HCT116 (cell line): Measurements from ENCODE around the gene SCYGR1. TPM values are rescaled to one million over a fixed set of nuclear protein-coding genes. Genes with fewer than 3 reads are reported as not detected.

Experiments used
- ATAC-seq: fragments of 200-7000 bp; cut with Tn5 transposase; 2 replicates; pipeline ENCODE4 v1.9.1; 2020; ENCODE audit warnings: mild to moderate bottlenecking, moderate library complexity
- BruUV-seq: library from RNA; stranded (reverse); fragments of 400-500 nt; replicated peaks from 2 replicates; lab custom pipeline; 2021; lab: Mats Ljungman, UMichigan
- CTCF ChIA-PET: fragments of 300-600 bp; sonication (Branson Sonifier 250); formaldehyde crosslinking; loops from one replicate; lab custom pipeline; 2021; ENCODE audit warnings: antibody characterized with exemption; lab: Charles Lee
- POLR2A ChIA-PET: fragments of 300-600, 350-600 bp; sonication (Branson Sonifier 250); formaldehyde crosslinking; loops from one replicate; lab custom pipeline; 2021; ENCODE audit warnings: antibody characterized with exemption; lab: Charles Lee
- RAD21 ChIA-PET, 2 experiments: fragments of 300-600 bp; sonication (Branson Sonifier 250); formaldehyde crosslinking; loops; one replicate each; lab custom pipeline; 2023; ENCODE audit warnings: low total read pairs in 2 of 2; ENCODE audit not compliant: uncharacterized antibody in 2 of 2, unreplicated experiment in 2 of 2, low non-redundant PET in 1 of 2; lab: Charles Lee
- DNase-seq: peaks from one replicate; pipeline ENCODE4 v3.0.0-alpha.2; 2010; ENCODE audit warnings: low read depth, low spot score
- H2AFZ ChIP-seq: fragments of 200-600 bp; shearing (Covaris generic), sonication (generic); 2 replicates; pipeline ENCODE4 v1.6.1; 2017; ENCODE audit warnings: low read depth, mixed run types, mixed read lengths, antibody characterized with exemption, low read length; ENCODE audit not compliant: poor library complexity, severe bottlenecking
- H3K27ac ChIP-seq: 2 replicates; pipeline ENCODE4 v1.5.1; 2012; ENCODE audit warnings: low read depth, low read length
- H3K27me3 ChIP-seq: fragments of 200-600 bp; sonication (generic); 2 replicates; pipeline ENCODE4 v1.6.1; 2016; ENCODE audit warnings: mixed run types, low read length, mixed read lengths; ENCODE audit not compliant: insufficient read depth
- H3K36me3 ChIP-seq, 2 experiments: fragments of 200-500 bp in 1 of 2; fragments of 200-600 bp in 1 of 2; sonication (Bioruptor generic) in 1 of 2; sonication (generic) in 1 of 2; 2 replicates each; pipeline versions ENCODE4 v1.5.1 to v1.6.1; 2014 to 2016; ENCODE audit warnings: low read length in 2 of 2, inconsistent platforms in 1 of 2, mixed read lengths in 1 of 2, mixed run types in 1 of 2; ENCODE audit not compliant: insufficient read depth in 2 of 2, control insufficient read depth in 1 of 2
- H3K4me1 ChIP-seq, 2 experiments: fragments of 200-600 bp in 1 of 2; sonication (generic) in 1 of 2; 2 replicates each; pipeline versions ENCODE4 v1.5.1 to v1.6.1; 2012 to 2017; ENCODE audit warnings: low read length in 2 of 2, inconsistent platforms in 1 of 2, mild to moderate bottlenecking in 1 of 2, mixed read lengths in 1 of 2, mixed run types in 1 of 2, moderate library complexity in 1 of 2; ENCODE audit not compliant: insufficient read depth in 2 of 2, control insufficient read depth in 1 of 2
- H3K4me2 ChIP-seq: fragments of 200-600 bp; sonication (generic); 2 replicates; pipeline ENCODE4 v1.6.1; 2017; ENCODE audit warnings: mixed run types, low read length, mixed read lengths
- H3K4me3 ChIP-seq, 2 experiments: fragments of 200-600 bp in 1 of 2; sonication (generic) in 1 of 2; replicated peaks in 1 of 2; 2 replicates each; pipeline ENCODE4 v1.5.1; 2011 to 2016; ENCODE audit warnings: low read length in 2 of 2, control low read depth in 1 of 2, low read depth in 1 of 2, mild to moderate bottlenecking in 1 of 2, mixed read lengths in 1 of 2, mixed run types in 1 of 2
- H3K79me2 ChIP-seq: fragments of 200-600 bp; sonication (generic); 2 replicates; pipeline ENCODE4 v1.6.1; 2017; ENCODE audit warnings: mild to moderate bottlenecking, mixed run types, low read length, moderate library complexity, mixed read lengths; ENCODE audit not compliant: insufficient read depth
- H3K9ac ChIP-seq: fragments of 200-600 bp; sonication (generic); 2 replicates; pipeline ENCODE4 v1.6.1; 2016; ENCODE audit warnings: low read length, mixed read lengths
- H3K9me2 ChIP-seq: fragments of 200-600 bp; sonication (generic), shearing (Covaris generic); 2 replicates; pipeline ENCODE4 v1.6.1; 2017; ENCODE audit warnings: mixed run types, mild to moderate bottlenecking, moderate library complexity; ENCODE audit not compliant: insufficient read depth
- H3K9me3 ChIP-seq, 2 experiments: fragments of 200-500 bp in 1 of 2; fragments of 200-600 bp in 1 of 2; sonication (Bioruptor generic) in 1 of 2; sonication (generic) in 1 of 2; 2 replicates each; pipeline ENCODE4 v1.6.1; 2014 to 2017; ENCODE audit warnings: low read length in 2 of 2, mixed read lengths in 2 of 2, inconsistent platforms in 1 of 2, low read depth in 1 of 2, mild to moderate bottlenecking in 1 of 2, mixed run types in 1 of 2, moderate library complexity in 1 of 2; ENCODE audit not compliant: control insufficient read depth in 1 of 2, insufficient read depth in 1 of 2
- H4K20me1 ChIP-seq: fragments of 200-600 bp; sonication (generic), shearing (Covaris generic); 2 replicates; pipeline ENCODE4 v1.6.1; 2017; ENCODE audit warnings: mixed run types, mild to moderate bottlenecking, moderate library complexity; ENCODE audit not compliant: insufficient read depth
- ATF3 ChIP-seq: IDR thresholded peaks from 2 replicates; pipeline ENCODE4 v1.6.1; 2012
- CBX3 ChIP-seq: IDR thresholded peaks from 2 replicates; pipeline ENCODE4 v1.6.1; 2012; ENCODE audit warnings: low read depth
- CEBPB ChIP-seq: IDR thresholded peaks from 2 replicates; pipeline ENCODE4 v1.6.1; 2012; ENCODE audit warnings: low read depth
- CTCF ChIP-seq, 3 experiments: fragments of 200-600 bp in 1 of 3; sonication (generic) in 1 of 3; IDR thresholded peaks in 2 of 3; conservative IDR thresholded peaks in 1 of 3; 2 replicates each; pipeline ENCODE4 v1.5.1; 2012 to 2017; ENCODE audit warnings: low read depth in 2 of 3, low read length in 2 of 3, antibody characterized with exemption in 1 of 3, borderline replicate concordance in 1 of 3, control low read depth in 1 of 3, mild to moderate bottlenecking in 1 of 3, mixed read lengths in 1 of 3, mixed run types in 1 of 3, moderate library complexity in 1 of 3; ENCODE audit not compliant: insufficient read depth in 1 of 3
- EGR1 ChIP-seq: IDR thresholded peaks from 2 replicates; pipeline ENCODE4 v1.6.1; 2012; ENCODE audit warnings: low read depth
- EZH2 ChIP-seq: fragments of 200-600 bp; sonication (generic); IDR thresholded peaks from 2 replicates; pipeline ENCODE4 v1.6.1; 2017; ENCODE audit warnings: antibody characterized with exemption, mixed run types
- EZH2phosphoT487 ChIP-seq: fragments of 200-600 bp; IDR thresholded peaks from 2 replicates; pipeline ENCODE4 v1.6.1; 2018; ENCODE audit warnings: antibody characterized with exemption, borderline replicate concordance
- FOSL1 ChIP-seq: IDR thresholded peaks from 2 replicates; pipeline ENCODE4 v1.6.1; 2012; ENCODE audit warnings: low read depth
- JUND ChIP-seq: IDR thresholded peaks from 2 replicates; pipeline ENCODE4 v1.6.1; 2012
- POLR2A ChIP-seq: IDR thresholded peaks from 2 replicates; pipeline ENCODE4 v1.7.0; 2011; ENCODE audit warnings: borderline replicate concordance; ENCODE audit not compliant: insufficient read depth, insufficient read length; ENCODE audit errors: extremely low read depth
- POLR2AphosphoS5 ChIP-seq: IDR thresholded peaks from 2 replicates; pipeline ENCODE4 v1.6.1; 2011; ENCODE audit warnings: mild to moderate bottlenecking, low read depth, low read length, moderate library complexity
- RAD21 ChIP-seq: IDR thresholded peaks from 2 replicates; pipeline ENCODE4 v1.6.1; 2012; ENCODE audit warnings: low read depth, mild to moderate bottlenecking
- REST ChIP-seq: IDR thresholded peaks from 2 replicates; pipeline ENCODE4 v1.6.1; 2012; ENCODE audit warnings: low read depth
- SIN3A ChIP-seq: IDR thresholded peaks from 2 replicates; pipeline ENCODE4 v1.6.1; 2012; ENCODE audit warnings: low read depth
- SP1 ChIP-seq: IDR thresholded peaks from 2 replicates; pipeline ENCODE4 v1.6.1; 2012; ENCODE audit warnings: low read depth
- TCF7L2 ChIP-seq: IDR thresholded peaks from 2 replicates; pipeline ENCODE4 v1.7.0; 2011; ENCODE audit warnings: borderline replicate concordance, inconsistent platforms; ENCODE audit not compliant: insufficient read depth, insufficient read length; ENCODE audit errors: extremely low read depth
- YY1 ChIP-seq: IDR thresholded peaks from 2 replicates; pipeline ENCODE4 v1.6.1; 2011; ENCODE audit warnings: low read length, low read depth, moderate library complexity, mild to moderate bottlenecking; ENCODE audit not compliant: insufficient replicate concordance; ENCODE audit errors: extremely low read depth
- ZBTB33 ChIP-seq: IDR thresholded peaks from 2 replicates; pipeline ENCODE4 v1.6.1; 2011; ENCODE audit warnings: mild to moderate bottlenecking, low read length, moderate library complexity; ENCODE audit not compliant: insufficient replicate concordance; ENCODE audit errors: extremely low read depth
- ZFX ChIP-seq: fragments of 450-650 bp; IDR thresholded peaks from 2 replicates; pipeline ENCODE4 v1.6.1; 2017
- intact Hi-C: fragments of 100-400 bp; cut with micrococcal nuclease; formaldehyde crosslinking; loops from 2 replicates; pipeline ENCODE4 v1.10.0; 2022
- total RNA-seq: library from RNA; stranded (reverse); gene quantifications from one replicate; pipeline ENCODE4 v1.2.1, GENCODE V29; 2021; ENCODE audit not compliant: unreplicated experiment

Gene SCYGR1
- total RNA-seq, 1 experiment from 2014 or later = not detected

GRCh38 chr2:227339098-227339599, 48.6 kb downstream of the SCYGR1 start:
- no peak overlapping the region for H3K4me2 ChIP-seq
- no peaks in the 10 kb centered on the region for H3K9me3 ChIP-seq
- intact Hi-C loops = no loop called here
- H3K4me3 ChIP-seq = no peak overlapping the region
- CTCF ChIA-PET = no interaction called here
- H3K79me2 ChIP-seq = no peaks in the 10 kb centered on the region
- no peaks in the 10 kb centered on the region for H4K20me1 ChIP-seq
- RAD21 ChIA-PET = no interaction called here
- H3K27ac ChIP-seq = no peak overlapping the region
- no peaks in the 10 kb centered on the region for H3K4me1 ChIP-seq
- no peaks in the 10 kb centered on the region for H3K9me2 ChIP-seq
- TF ChIP-seq JUND = no peak
- no peak for TF ChIP-seq YY1
- no peak for TF ChIP-seq SIN3A
- TF ChIP-seq SP1 = no peak
- TF ChIP-seq ZBTB33 = no peak
- no peak for TF ChIP-seq EZH2phosphoT487
- TF ChIP-seq EGR1 = no peak
- no peak for TF ChIP-seq POLR2A
- no peak for TF ChIP-seq ZFX
- no peak for TF ChIP-seq FOSL1
- no peak for TF ChIP-seq RAD21
- no peak for TF ChIP-seq TCF7L2
- TF ChIP-seq CTCF (IDR thresholded peaks at IDR 0.05 in 2 of 3, conservative IDR thresholded peaks at IDR 0.05 in 1 of 3; ENCODE audit: borderline replicate concordance in 1 of 3, insufficient read depth in 1 of 3, low read depth in 2 of 3, low read length in 2 of 3) = no peak
- TF ChIP-seq POLR2AphosphoS5 = no peak
- no peak for TF ChIP-seq CBX3
- TF ChIP-seq CEBPB = no peak
- no peak for TF ChIP-seq EZH2
- TF ChIP-seq ATF3 = no peak
- no peak for TF ChIP-seq REST
- TF ChIP-seq, all 23 proteins: peak for 0
- Histone ChIP-seq H3K9ac (no peak overlapping the region), H3K27me3 (no peaks in the 10 kb centered on the region), H2AFZ (no peak overlapping the region), H3K36me3 (peaks cover 16 to 20% of the 10 kb centered on the region in 2 experiments)
- no TSS peak for BruUV-seq
- POLR2A ChIA-PET = no interaction called here
- no peak for DNase-seq
- ATAC-seq = no peak
